GM13977 (cell line): ENCODE data around the gene ENOX2.

Experiments used
- DNase-seq: peaks from one replicate; pipeline ENCODE4 v3.0.0; 2012; ENCODE audit warnings: low spot score
- in situ Hi-C: fragments of 300-500 bp; cut with MboI; formaldehyde crosslinking; loops from one replicate; pipeline ENCODE4 v1.12.0; 2022; ENCODE audit warnings: low sequenced_read_pairs, low pct_unique_long_range_greater_than_20kb, mixed read lengths, inconsistent platforms; ENCODE audit not compliant: unreplicated experiment
- TF ChIP-seq, protein P1 (sequence below): IDR thresholded peaks from 2 replicates; pipeline ENCODE4 v1.5.1; 2012; ENCODE audit warnings: mild to moderate bottlenecking, control low read depth; ENCODE audit not compliant: insufficient read depth; ENCODE audit errors: extremely low read depth, missing control alignments

Gene ENOX2

DNA sequence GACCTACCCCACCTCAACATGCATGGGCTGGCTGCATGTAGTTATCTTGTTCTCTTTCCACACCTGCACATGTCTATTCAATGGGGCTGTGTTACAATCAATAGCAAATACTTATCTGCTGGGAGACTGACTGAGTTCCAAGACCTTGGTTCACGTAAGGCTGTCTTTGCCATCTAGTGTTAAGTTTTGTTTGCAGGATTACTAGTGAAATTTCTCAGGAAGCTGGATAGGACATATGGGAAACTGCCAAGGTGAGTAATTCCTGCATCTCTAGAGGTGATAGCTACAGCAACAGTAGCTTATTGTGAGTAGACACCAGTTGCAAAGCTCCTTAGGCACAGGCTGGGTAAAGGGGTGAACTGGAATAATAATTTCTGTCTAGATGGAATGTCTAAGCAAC, 177.5 kb downstream of the ENOX2 start:
- in situ Hi-C loops = no loop called here
- TF ChIP-seq, protein P1, sequence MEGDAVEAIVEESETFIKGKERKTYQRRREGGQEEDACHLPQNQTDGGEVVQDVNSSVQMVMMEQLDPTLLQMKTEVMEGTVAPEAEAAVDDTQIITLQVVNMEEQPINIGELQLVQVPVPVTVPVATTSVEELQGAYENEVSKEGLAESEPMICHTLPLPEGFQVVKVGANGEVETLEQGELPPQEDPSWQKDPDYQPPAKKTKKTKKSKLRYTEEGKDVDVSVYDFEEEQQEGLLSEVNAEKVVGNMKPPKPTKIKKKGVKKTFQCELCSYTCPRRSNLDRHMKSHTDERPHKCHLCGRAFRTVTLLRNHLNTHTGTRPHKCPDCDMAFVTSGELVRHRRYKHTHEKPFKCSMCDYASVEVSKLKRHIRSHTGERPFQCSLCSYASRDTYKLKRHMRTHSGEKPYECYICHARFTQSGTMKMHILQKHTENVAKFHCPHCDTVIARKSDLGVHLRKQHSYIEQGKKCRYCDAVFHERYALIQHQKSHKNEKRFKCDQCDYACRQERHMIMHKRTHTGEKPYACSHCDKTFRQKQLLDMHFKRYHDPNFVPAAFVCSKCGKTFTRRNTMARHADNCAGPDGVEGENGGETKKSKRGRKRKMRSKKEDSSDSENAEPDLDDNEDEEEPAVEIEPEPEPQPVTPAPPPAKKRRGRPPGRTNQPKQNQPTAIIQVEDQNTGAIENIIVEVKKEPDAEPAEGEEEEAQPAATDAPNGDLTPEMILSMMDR = no peak
- DNase-seq = no peak

DNA sequence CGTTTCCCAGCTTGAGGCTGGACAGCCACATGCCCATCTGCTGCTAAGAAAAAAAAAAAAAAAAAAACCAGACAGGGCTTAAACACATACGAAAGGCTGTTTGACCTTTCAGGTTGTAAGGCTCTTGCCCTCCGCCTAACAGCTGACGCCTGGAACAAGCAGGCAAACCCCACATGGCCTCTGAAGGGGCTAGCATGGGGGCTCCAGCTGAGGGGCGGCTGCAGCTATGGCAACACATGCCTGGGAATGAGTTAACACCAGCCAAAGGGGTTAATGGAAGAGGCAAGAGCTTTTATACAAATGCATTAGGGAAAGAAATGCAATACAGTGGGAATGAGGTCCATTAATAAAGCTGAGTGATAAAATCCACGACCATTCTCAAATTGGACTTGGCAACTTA, 183.6 kb downstream of the ENOX2 start:
- no peak for DNase-seq
- TF ChIP-seq, protein P1 = no peak
- in situ Hi-C loops = no loop called here

DNA sequence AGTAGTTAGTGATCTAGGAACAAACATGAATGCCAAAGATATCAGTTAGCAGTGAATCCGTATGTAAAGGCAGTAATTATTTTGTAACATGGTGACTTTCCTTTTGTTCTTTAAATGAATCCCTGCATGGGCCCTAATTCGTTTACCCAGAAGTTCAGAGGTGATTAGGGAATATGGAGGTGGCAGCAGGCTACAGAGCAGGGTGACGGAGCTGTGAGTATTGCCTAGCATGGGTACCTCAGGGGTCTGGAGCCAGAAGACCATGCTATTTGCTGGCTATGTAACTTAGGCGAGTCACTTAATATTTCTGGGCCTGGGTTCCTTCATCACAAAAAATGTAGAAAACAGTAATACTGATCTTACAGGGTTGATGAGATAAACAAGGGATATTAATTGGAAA, 184.9 kb downstream of the ENOX2 start:
- in situ Hi-C loops = no loop called here

DNA sequence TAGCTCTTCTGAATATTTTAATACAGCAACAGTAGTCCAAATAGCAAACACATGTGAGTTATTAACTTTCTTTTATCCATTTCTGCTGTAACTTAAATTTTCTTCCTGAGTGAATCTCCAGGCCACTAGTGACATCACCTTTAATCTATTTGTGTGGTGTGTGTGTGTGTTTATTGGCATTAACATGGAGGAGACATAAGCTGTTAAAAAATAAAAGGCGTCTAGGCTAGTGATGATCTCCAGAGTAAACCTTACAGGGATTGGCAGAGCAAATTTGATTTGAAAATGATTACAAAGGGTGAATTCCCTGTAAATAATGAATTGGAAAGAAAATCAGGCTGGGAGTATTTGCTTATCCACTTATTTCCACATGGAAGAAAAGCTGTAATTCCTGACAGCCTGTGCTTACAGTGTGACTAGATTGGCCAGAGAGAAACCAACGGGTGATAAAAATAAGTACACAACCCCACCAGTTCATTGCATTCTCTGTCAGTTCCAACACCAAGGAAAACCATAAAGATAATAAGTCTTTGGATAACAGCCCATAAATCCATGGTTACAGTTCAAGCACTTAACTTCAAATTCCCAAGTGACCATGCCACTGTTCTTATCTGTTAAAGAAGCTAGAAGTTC, 186.1 kb downstream of the ENOX2 start:
- TF ChIP-seq, protein P1 = no peak
- DNase-seq = no peak
- in situ Hi-C loops = no loop called here

More for the DNA sequence above, 184.9 kb downstream of the ENOX2 start:
- TF ChIP-seq, protein P1 = no peak
- DNase-seq = no peak

DNA sequence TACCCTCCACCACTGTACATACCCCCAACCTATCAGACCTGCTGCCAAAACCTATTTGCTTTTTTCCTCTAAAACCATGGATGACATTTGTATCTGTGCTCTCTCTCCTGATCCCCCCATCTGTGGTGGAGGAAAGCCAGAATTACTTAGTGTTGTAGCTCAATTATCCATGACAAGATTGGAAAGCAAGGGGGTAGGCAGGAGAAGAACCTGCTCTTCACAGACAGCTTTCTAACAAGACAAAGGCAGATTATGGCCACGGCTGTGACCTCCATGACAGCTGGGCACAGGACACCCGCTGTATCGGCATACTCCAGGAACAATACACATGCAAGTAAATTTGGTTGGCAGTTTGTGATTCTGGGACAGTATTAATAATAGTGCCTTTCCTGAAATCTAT, 186.7 kb downstream of the ENOX2 start:
- TF ChIP-seq, protein P1 = no peak
- no peak for DNase-seq
- in situ Hi-C loops = no loop called here

DNA sequence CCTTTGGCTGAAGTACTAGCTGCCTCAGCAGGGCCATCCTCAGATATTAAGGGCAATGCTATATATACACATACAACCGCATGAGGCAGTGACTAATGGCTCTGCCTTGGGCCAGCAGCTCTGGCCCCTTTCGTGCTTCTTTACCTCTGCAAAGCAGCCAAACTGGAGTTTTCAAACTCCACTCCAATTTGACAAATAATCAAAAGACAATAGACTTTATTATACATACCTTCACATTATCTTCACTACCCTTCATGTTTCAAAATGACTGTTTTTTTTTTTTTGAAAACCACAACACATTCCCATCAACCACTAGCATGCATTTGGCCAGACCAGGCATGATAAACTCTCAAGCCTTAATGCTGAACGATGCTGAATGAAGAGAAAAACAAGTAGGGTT, 187.7 kb downstream of the ENOX2 start:
- in situ Hi-C loops = no loop called here
- TF ChIP-seq, protein P1 = no peak
- no peak for DNase-seq
